HG02943 (cell line): ENCODE data around the gene ADGRG3.
"Not testable (repeated sequence)": the region's sequence is repeated elsewhere in the genome, so short reads cannot be mapped to it uniquely, and the experiment has no call there.

Experiments used
- ATAC-seq: cut with Tn5 transposase; IDR thresholded peaks from one replicate; pipeline ENCODE4 v1.9.1; 2021; ENCODE audit warnings: mild to moderate bottlenecking, low read depth, moderate library complexity; ENCODE audit not compliant: unreplicated experiment

The ADGRG3 gene

GRCh38 chr16:57661936-57662906 is 5.9 kb upstream of the ADGRG3 start:
- no peak for ATAC-seq

- ATAC-seq: no peak
Measured at GRCh38 chr16:57663436-57663835, 4.7 kb upstream of the ADGRG3 start.

- no peak for ATAC-seq
Measured at GRCh38 chr16:57663917-57664661, 4.0 kb upstream of the ADGRG3 start.

GRCh38 chr16:57664662-57665025 is 3.5 kb upstream of the ADGRG3 start:
- no peak for ATAC-seq

- ATAC-seq: no peak
Measured at GRCh38 chr16:57665541-57665940, 2.6 kb upstream of the ADGRG3 start.

- ATAC-seq: no peak
Measured at GRCh38 chr16:57666353-57667047, 1.6 kb upstream of the ADGRG3 start.

GRCh38 chr16:57667048-57667525 is 1.0 kb upstream of the ADGRG3 start:
- ATAC-seq: no peak

- no peak for ATAC-seq
Measured at GRCh38 chr16:57667526-57668262, 412 bp upstream of the ADGRG3 start.

GRCh38 chr16:57668630-57669475 is 747 bp downstream of the ADGRG3 start:
- no peak for ATAC-seq

GRCh38 chr16:57669476-57670162 is 1.5 kb downstream of the ADGRG3 start:
- ATAC-seq: no peak

- no peak for ATAC-seq
Measured at GRCh38 chr16:57670196-57670595, 2.1 kb downstream of the ADGRG3 start.

GRCh38 chr16:57671451-57671850 is 3.3 kb downstream of the ADGRG3 start:
- ATAC-seq: not testable (repeated sequence)

- ATAC-seq: no peak
Measured at GRCh38 chr16:57672416-57672815, 4.3 kb downstream of the ADGRG3 start.

- no peak for ATAC-seq
Measured at GRCh38 chr16:57672824-57673223, 4.7 kb downstream of the ADGRG3 start.

GRCh38 chr16:57675741-57676551 is 7.8 kb downstream of the ADGRG3 start:
- no peak for ATAC-seq

GRCh38 chr16:57676553-57677085 is 8.5 kb downstream of the ADGRG3 start:
- no peak for ATAC-seq

GRCh38 chr16:57677622-57678369 is 9.7 kb downstream of the ADGRG3 start:
- ATAC-seq: no peak
